HCT116 (cell line): Measurements from ENCODE around the gene WDR90. TPM values are rescaled to one million over a fixed set of nuclear protein-coding genes. Genes with fewer than 3 reads are reported as not detected.

Experiments
- ATAC-seq: fragments of 200-7000 bp; cut with Tn5 transposase; 2 replicates; pipeline ENCODE4 v1.9.1; 2020; ENCODE audit warnings: mild to moderate bottlenecking, moderate library complexity
- BruUV-seq: library from RNA; stranded (reverse); fragments of 400-500 nt; replicated peaks from 2 replicates; lab custom pipeline; 2021; lab: Mats Ljungman, UMichigan
- CTCF ChIA-PET: fragments of 300-600 bp; sonication (Branson Sonifier 250); formaldehyde crosslinking; loops from one replicate; lab custom pipeline; 2021; ENCODE audit warnings: antibody characterized with exemption; lab: Charles Lee
- POLR2A ChIA-PET: fragments of 300-600, 350-600 bp; sonication (Branson Sonifier 250); formaldehyde crosslinking; loops from one replicate; lab custom pipeline; 2021; ENCODE audit warnings: antibody characterized with exemption; lab: Charles Lee
- RAD21 ChIA-PET, 2 experiments: fragments of 300-600 bp; sonication (Branson Sonifier 250); formaldehyde crosslinking; loops; one replicate each; lab custom pipeline; 2023; ENCODE audit warnings: low total read pairs in 2 of 2; ENCODE audit not compliant: uncharacterized antibody in 2 of 2, unreplicated experiment in 2 of 2, low non-redundant PET in 1 of 2; lab: Charles Lee
- DNase-seq: peaks from one replicate; pipeline ENCODE4 v3.0.0-alpha.2; 2010; ENCODE audit warnings: low read depth, low spot score
- H2AFZ ChIP-seq: fragments of 200-600 bp; shearing (Covaris generic), sonication (generic); 2 replicates; pipeline ENCODE4 v1.6.1; 2017; ENCODE audit warnings: low read depth, mixed run types, mixed read lengths, antibody characterized with exemption, low read length; ENCODE audit not compliant: poor library complexity, severe bottlenecking
- H3K27ac ChIP-seq: 2 replicates; pipeline ENCODE4 v1.5.1; 2012; ENCODE audit warnings: low read depth, low read length
- H3K27me3 ChIP-seq: fragments of 200-600 bp; sonication (generic); 2 replicates; pipeline ENCODE4 v1.6.1; 2016; ENCODE audit warnings: mixed run types, low read length, mixed read lengths; ENCODE audit not compliant: insufficient read depth
- H3K36me3 ChIP-seq, 2 experiments: fragments of 200-500 bp in 1 of 2; fragments of 200-600 bp in 1 of 2; sonication (Bioruptor generic) in 1 of 2; sonication (generic) in 1 of 2; 2 replicates each; pipeline versions ENCODE4 v1.5.1 to v1.6.1; 2014 to 2016; ENCODE audit warnings: low read length in 2 of 2, inconsistent platforms in 1 of 2, mixed read lengths in 1 of 2, mixed run types in 1 of 2; ENCODE audit not compliant: insufficient read depth in 2 of 2, control insufficient read depth in 1 of 2
- H3K4me1 ChIP-seq, 2 experiments: fragments of 200-600 bp in 1 of 2; sonication (generic) in 1 of 2; 2 replicates each; pipeline versions ENCODE4 v1.5.1 to v1.6.1; 2012 to 2017; ENCODE audit warnings: low read length in 2 of 2, inconsistent platforms in 1 of 2, mild to moderate bottlenecking in 1 of 2, mixed read lengths in 1 of 2, mixed run types in 1 of 2, moderate library complexity in 1 of 2; ENCODE audit not compliant: insufficient read depth in 2 of 2, control insufficient read depth in 1 of 2
- H3K4me2 ChIP-seq: fragments of 200-600 bp; sonication (generic); 2 replicates; pipeline ENCODE4 v1.6.1; 2017; ENCODE audit warnings: mixed run types, low read length, mixed read lengths
- H3K4me3 ChIP-seq, 2 experiments: fragments of 200-600 bp in 1 of 2; sonication (generic) in 1 of 2; replicated peaks in 1 of 2; 2 replicates each; pipeline ENCODE4 v1.5.1; 2011 to 2016; ENCODE audit warnings: low read length in 2 of 2, control low read depth in 1 of 2, low read depth in 1 of 2, mild to moderate bottlenecking in 1 of 2, mixed read lengths in 1 of 2, mixed run types in 1 of 2
- H3K79me2 ChIP-seq: fragments of 200-600 bp; sonication (generic); 2 replicates; pipeline ENCODE4 v1.6.1; 2017; ENCODE audit warnings: mild to moderate bottlenecking, mixed run types, low read length, moderate library complexity, mixed read lengths; ENCODE audit not compliant: insufficient read depth
- H3K9ac ChIP-seq: fragments of 200-600 bp; sonication (generic); 2 replicates; pipeline ENCODE4 v1.6.1; 2016; ENCODE audit warnings: low read length, mixed read lengths
- H3K9me2 ChIP-seq: fragments of 200-600 bp; sonication (generic), shearing (Covaris generic); 2 replicates; pipeline ENCODE4 v1.6.1; 2017; ENCODE audit warnings: mixed run types, mild to moderate bottlenecking, moderate library complexity; ENCODE audit not compliant: insufficient read depth
- H3K9me3 ChIP-seq, 2 experiments: fragments of 200-500 bp in 1 of 2; fragments of 200-600 bp in 1 of 2; sonication (Bioruptor generic) in 1 of 2; sonication (generic) in 1 of 2; 2 replicates each; pipeline ENCODE4 v1.6.1; 2014 to 2017; ENCODE audit warnings: low read length in 2 of 2, mixed read lengths in 2 of 2, inconsistent platforms in 1 of 2, low read depth in 1 of 2, mild to moderate bottlenecking in 1 of 2, mixed run types in 1 of 2, moderate library complexity in 1 of 2; ENCODE audit not compliant: control insufficient read depth in 1 of 2, insufficient read depth in 1 of 2
- H4K20me1 ChIP-seq: fragments of 200-600 bp; sonication (generic), shearing (Covaris generic); 2 replicates; pipeline ENCODE4 v1.6.1; 2017; ENCODE audit warnings: mixed run types, mild to moderate bottlenecking, moderate library complexity; ENCODE audit not compliant: insufficient read depth
- EGR1 ChIP-seq: IDR thresholded peaks from 2 replicates; pipeline ENCODE4 v1.6.1; 2012; ENCODE audit warnings: low read depth
- EZH2 ChIP-seq: fragments of 200-600 bp; sonication (generic); IDR thresholded peaks from 2 replicates; pipeline ENCODE4 v1.6.1; 2017; ENCODE audit warnings: antibody characterized with exemption, mixed run types
- FOSL1 ChIP-seq: IDR thresholded peaks from 2 replicates; pipeline ENCODE4 v1.6.1; 2012; ENCODE audit warnings: low read depth
- JUND ChIP-seq: IDR thresholded peaks from 2 replicates; pipeline ENCODE4 v1.6.1; 2012
- POLR2A ChIP-seq: IDR thresholded peaks from 2 replicates; pipeline ENCODE4 v1.7.0; 2011; ENCODE audit warnings: borderline replicate concordance; ENCODE audit not compliant: insufficient read depth, insufficient read length; ENCODE audit errors: extremely low read depth
- POLR2AphosphoS5 ChIP-seq: IDR thresholded peaks from 2 replicates; pipeline ENCODE4 v1.6.1; 2011; ENCODE audit warnings: mild to moderate bottlenecking, low read depth, low read length, moderate library complexity
- RAD21 ChIP-seq: IDR thresholded peaks from 2 replicates; pipeline ENCODE4 v1.6.1; 2012; ENCODE audit warnings: low read depth, mild to moderate bottlenecking
- SRF ChIP-seq: IDR thresholded peaks from 2 replicates; pipeline ENCODE4 v1.6.1; 2012; ENCODE audit warnings: low read depth
- ZFX ChIP-seq: fragments of 450-650 bp; IDR thresholded peaks from 2 replicates; pipeline ENCODE4 v1.6.1; 2017
- ZNF274 ChIP-seq: fragments of 200-500 bp; sonication (Bioruptor generic); IDR thresholded peaks from 2 replicates; pipeline ENCODE4 v1.6.1; 2014; ENCODE audit warnings: mild to moderate bottlenecking, low read depth, low read length, inconsistent platforms
- intact Hi-C: fragments of 100-400 bp; cut with micrococcal nuclease; formaldehyde crosslinking; loops from 2 replicates; pipeline ENCODE4 v1.10.0; 2022
- total RNA-seq: library from RNA; stranded (reverse); gene quantifications from one replicate; pipeline ENCODE4 v1.2.1, GENCODE V29; 2021; ENCODE audit not compliant: unreplicated experiment
- TF ChIP-seq, protein P1 (sequence below), 3 experiments: fragments of 200-600 bp in 1 of 3; sonication (generic) in 1 of 3; IDR thresholded peaks in 2 of 3; conservative IDR thresholded peaks in 1 of 3; 2 replicates each; pipeline ENCODE4 v1.5.1; 2012 to 2017; ENCODE audit warnings: low read depth in 2 of 3, low read length in 2 of 3, antibody characterized with exemption in 1 of 3, borderline replicate concordance in 1 of 3, control low read depth in 1 of 3, mild to moderate bottlenecking in 1 of 3, mixed read lengths in 1 of 3, mixed run types in 1 of 3, moderate library complexity in 1 of 3; ENCODE audit not compliant: insufficient read depth in 1 of 3
- TF ChIP-seq, protein P2 (sequence below): IDR thresholded peaks from 2 replicates; pipeline ENCODE4 v1.6.1; 2012; ENCODE audit warnings: low read depth
- TF ChIP-seq, protein P3 (sequence below): IDR thresholded peaks from 2 replicates; pipeline ENCODE4 v1.6.1; 2012

WDR90 gene
- total RNA-seq, 1 experiment from 2014 or later: 73.7 TPM

DNA sequence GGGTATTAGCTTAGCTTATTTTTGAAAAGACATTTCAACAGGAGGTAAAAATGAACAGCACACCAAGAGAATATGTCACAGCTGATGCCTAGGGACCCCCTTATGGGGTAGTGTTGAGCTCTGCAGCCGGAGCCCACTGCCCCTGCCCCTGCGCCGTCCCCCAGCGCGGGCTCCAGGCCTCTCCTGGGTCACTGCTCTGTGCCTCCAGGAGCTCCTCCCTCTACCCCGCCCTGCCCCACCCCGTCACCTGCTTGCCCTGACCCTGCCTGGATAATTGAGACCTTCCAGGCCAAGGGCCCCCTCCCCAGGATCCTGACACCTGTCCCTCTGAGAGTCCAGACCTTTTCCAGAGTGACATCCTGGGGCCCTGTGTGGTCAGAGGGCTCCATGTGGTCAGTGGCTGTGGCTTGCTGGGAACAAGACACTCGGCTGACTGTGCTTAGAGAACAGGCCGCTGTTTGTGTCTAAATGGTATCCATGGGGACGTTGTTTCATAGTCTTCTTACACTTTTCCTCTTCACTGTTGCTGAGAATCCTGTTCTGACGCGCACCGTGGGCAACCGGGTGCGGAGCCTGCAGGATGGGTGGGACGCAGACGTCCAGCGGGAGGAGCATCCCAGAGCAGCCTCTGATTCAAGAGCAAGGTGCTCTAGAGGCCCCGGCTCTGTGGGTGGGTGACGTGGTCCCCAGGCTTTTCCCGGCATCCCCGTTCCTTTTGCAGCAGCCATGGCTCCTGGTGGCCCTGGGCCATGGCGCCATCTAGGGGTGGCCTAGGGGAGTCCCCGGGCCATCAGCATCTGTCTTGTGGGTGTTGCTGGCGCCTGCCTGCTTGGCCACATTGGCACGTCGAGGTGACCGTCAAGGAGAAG is 38.4 kb upstream of the WDR90 start:
- Histone ChIP-seq H3K9me3 (no peaks in the 10 kb centered on the region), H3K36me3 (no peaks in the 10 kb centered on the region), H3K9me2 (no peaks in the 10 kb centered on the region)
- peak; percentile 46 for TF ChIP-seq RAD21
- TF ChIP-seq POLR2A: no peak
- TF ChIP-seq, protein P1, sequence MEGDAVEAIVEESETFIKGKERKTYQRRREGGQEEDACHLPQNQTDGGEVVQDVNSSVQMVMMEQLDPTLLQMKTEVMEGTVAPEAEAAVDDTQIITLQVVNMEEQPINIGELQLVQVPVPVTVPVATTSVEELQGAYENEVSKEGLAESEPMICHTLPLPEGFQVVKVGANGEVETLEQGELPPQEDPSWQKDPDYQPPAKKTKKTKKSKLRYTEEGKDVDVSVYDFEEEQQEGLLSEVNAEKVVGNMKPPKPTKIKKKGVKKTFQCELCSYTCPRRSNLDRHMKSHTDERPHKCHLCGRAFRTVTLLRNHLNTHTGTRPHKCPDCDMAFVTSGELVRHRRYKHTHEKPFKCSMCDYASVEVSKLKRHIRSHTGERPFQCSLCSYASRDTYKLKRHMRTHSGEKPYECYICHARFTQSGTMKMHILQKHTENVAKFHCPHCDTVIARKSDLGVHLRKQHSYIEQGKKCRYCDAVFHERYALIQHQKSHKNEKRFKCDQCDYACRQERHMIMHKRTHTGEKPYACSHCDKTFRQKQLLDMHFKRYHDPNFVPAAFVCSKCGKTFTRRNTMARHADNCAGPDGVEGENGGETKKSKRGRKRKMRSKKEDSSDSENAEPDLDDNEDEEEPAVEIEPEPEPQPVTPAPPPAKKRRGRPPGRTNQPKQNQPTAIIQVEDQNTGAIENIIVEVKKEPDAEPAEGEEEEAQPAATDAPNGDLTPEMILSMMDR (IDR thresholded peaks at IDR 0.05 in 2 of 3, conservative IDR thresholded peaks at IDR 0.05 in 1 of 3; ENCODE audit: borderline replicate concordance in 1 of 3, insufficient read depth in 1 of 3, low read depth in 2 of 3, low read length in 2 of 3): peak; percentile 14 to 65 (median 50); a peak in 5 of 6 replicates
- no peak for TF ChIP-seq SRF
- no peak for TF ChIP-seq EGR1
- no peak for TF ChIP-seq JUND
- TF ChIP-seq, all 23 proteins: peak for 2
- POLR2A ChIA-PET: no interaction called here
- Histone ChIP-seq H3K9ac (no peak overlapping the region), H3K27me3 (no peaks in the 10 kb centered on the region), H3K27ac (no peak overlapping the region), H3K4me1 (no peaks in the 10 kb centered on the region), H3K79me2 (peaks cover 6% of the 10 kb centered on the region; the same call in 1 of the 2 replicates), H2AFZ (no peak overlapping the region), H3K4me3 (no peak overlapping the region), H4K20me1 (no peaks in the 10 kb centered on the region), H3K4me2 (no peak overlapping the region)
- BruUV-seq: no TSS peak
- RAD21 ChIA-PET: no interaction called here
- intact Hi-C loops: no loop called here
- CTCF ChIA-PET: no interaction called here
- ATAC-seq: peak; percentile 81
- DNase-seq: no peak

DNA sequence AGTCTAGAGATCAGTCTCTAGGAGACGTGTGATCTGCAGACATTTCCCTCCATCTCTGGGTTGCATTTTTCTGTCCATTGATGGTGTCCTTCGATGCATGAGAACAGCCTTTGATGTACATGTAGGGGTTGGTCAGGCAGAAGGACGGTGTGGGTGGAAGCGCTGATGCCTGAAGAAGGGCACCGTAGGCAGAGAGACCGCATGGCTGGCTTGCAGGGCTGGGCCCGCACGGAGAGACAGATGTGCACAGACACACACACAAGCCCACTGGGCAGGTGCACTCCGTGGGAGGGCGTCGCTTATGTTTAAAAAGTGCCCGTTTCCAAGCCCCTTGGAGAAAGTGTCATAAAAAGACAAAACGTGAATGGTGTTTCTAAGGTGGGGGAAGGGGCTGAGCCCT is 34.0 kb upstream of the WDR90 start:
- RAD21 ChIA-PET: no interaction called here
- H3K9me3 ChIP-seq: no peaks in the 10 kb centered on the region
- POLR2A ChIA-PET: no interaction called here
- H3K4me1 ChIP-seq: no peaks in the 10 kb centered on the region
- H3K4me2 ChIP-seq: no peak overlapping the region
- H3K27me3 ChIP-seq: no peaks in the 10 kb centered on the region
- DNase-seq: no peak
- no TSS peak for BruUV-seq
- intact Hi-C loops: no loop called here
- ATAC-seq: no peak
- H3K27ac ChIP-seq: no peak overlapping the region
- CTCF ChIA-PET: no interaction called here
- H3K79me2 ChIP-seq: peaks cover 6% of the 10 kb centered on the region; the same call in 1 of the 2 replicates
- H2AFZ ChIP-seq: no peak overlapping the region
- H3K9ac ChIP-seq: no peak overlapping the region
- no peaks in the 10 kb centered on the region for H4K20me1 ChIP-seq
- no peaks in the 10 kb centered on the region for H3K36me3 ChIP-seq
- no peaks in the 10 kb centered on the region for H3K9me2 ChIP-seq
- H3K4me3 ChIP-seq: no peak overlapping the region
- TF ChIP-seq ZNF274 (no peak), POLR2AphosphoS5 (no peak), EZH2 (no peak), FOSL1 (no peak), ZFX (no peak)
- TF ChIP-seq, protein P2, sequence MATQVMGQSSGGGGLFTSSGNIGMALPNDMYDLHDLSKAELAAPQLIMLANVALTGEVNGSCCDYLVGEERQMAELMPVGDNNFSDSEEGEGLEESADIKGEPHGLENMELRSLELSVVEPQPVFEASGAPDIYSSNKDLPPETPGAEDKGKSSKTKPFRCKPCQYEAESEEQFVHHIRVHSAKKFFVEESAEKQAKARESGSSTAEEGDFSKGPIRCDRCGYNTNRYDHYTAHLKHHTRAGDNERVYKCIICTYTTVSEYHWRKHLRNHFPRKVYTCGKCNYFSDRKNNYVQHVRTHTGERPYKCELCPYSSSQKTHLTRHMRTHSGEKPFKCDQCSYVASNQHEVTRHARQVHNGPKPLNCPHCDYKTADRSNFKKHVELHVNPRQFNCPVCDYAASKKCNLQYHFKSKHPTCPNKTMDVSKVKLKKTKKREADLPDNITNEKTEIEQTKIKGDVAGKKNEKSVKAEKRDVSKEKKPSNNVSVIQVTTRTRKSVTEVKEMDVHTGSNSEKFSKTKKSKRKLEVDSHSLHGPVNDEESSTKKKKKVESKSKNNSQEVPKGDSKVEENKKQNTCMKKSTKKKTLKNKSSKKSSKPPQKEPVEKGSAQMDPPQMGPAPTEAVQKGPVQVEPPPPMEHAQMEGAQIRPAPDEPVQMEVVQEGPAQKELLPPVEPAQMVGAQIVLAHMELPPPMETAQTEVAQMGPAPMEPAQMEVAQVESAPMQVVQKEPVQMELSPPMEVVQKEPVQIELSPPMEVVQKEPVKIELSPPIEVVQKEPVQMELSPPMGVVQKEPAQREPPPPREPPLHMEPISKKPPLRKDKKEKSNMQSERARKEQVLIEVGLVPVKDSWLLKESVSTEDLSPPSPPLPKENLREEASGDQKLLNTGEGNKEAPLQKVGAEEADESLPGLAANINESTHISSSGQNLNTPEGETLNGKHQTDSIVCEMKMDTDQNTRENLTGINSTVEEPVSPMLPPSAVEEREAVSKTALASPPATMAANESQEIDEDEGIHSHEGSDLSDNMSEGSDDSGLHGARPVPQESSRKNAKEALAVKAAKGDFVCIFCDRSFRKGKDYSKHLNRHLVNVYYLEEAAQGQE: no peak
- TF ChIP-seq, protein P3, sequence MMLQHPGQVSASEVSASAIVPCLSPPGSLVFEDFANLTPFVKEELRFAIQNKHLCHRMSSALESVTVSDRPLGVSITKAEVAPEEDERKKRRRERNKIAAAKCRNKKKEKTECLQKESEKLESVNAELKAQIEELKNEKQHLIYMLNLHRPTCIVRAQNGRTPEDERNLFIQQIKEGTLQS: no peak
